ENCODE results near the gene SPATA6L. TPM values are rescaled to one million over a fixed set of nuclear protein-coding genes. Genes with fewer than 3 reads are reported as not detected.
A peak's percentile ranks its signal among the peaks of the same experiment; 100 is the strongest.

SPATA6L gene
- polyA plus RNA-seq, 1 of the 3 experiments (the other 2 are of a cell fraction) = 0.44 TPM

DNA sequence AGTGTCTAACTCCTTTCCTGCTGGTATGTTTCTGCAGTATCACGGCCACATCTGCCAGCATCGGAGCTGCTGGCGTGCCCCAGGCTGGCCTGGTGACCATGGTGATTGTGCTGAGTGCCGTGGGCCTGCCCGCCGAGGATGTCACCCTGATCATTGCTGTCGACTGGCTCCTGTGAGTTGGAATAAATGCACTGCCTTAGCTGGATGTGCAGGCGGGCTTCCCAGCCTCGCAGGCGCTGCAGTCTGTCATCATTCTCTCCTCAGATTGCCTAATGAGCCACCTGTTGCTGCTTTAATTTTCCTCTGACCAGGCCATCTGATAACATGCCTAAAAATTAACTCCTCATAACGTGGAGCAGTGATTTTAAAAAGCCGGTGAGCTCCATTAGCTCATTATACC, 83.3 kb downstream of the SPATA6L start:
- 39% methylated on average over 10 of the region's 12 CpGs for WGBS (ENCODE audit: low lambda C conversion rate)
- Histone ChIP-seq H3K27ac (ENCODE audit: low read depth in 2 of 2, low read length in 1 of 2) (no peak overlapping the region), H2AFZ (ENCODE audit: low read depth) (no peak overlapping the region), H4K20me1 (ENCODE audit: insufficient read depth) (no peaks in the 10 kb centered on the region), H3K79me2 (ENCODE audit: insufficient read depth) (no peaks in the 10 kb centered on the region), H3K4me2 (no peak overlapping the region), H3K27me3 (ENCODE audit: insufficient read depth) (no peaks in the 10 kb centered on the region), H3K36me3 (replicated peaks in 1 of 2; ENCODE audit: control insufficient read depth in 1 of 2, insufficient read depth in 2 of 2, low read length in 1 of 2) (no peaks in the 10 kb centered on the region), H3K9ac (no peak overlapping the region), H3K4me3 (ENCODE audit: low read depth in 2 of 2, low read length in 1 of 2) (no peak overlapping the region), H3F3A (replicated peaks; ENCODE audit: insufficient read depth) (no peaks in the 10 kb centered on the region), H3K4me1 (ENCODE audit: control insufficient read depth in 1 of 2, insufficient read depth in 2 of 2, low read depth in 1 of 2, low read length in 1 of 2) (peaks cover 5 to 7% of the 10 kb centered on the region in 2 experiments; a peak in 2 of 4 replicates), H3K9me3 (no peaks in the 10 kb centered on the region), H3K9me2 (no peaks in the 10 kb centered on the region)
- ChIA-PET POLR2A (no interaction called here), CTCF (interaction anchor here (3.0 kb wide), 1 partner anchor 22 kb away, joined by 15 read pairs; no protein-coding TSS in a partner anchor)
- peak; percentile 12 for DNase-seq
- TF ChIP-seq, protein P1, sequence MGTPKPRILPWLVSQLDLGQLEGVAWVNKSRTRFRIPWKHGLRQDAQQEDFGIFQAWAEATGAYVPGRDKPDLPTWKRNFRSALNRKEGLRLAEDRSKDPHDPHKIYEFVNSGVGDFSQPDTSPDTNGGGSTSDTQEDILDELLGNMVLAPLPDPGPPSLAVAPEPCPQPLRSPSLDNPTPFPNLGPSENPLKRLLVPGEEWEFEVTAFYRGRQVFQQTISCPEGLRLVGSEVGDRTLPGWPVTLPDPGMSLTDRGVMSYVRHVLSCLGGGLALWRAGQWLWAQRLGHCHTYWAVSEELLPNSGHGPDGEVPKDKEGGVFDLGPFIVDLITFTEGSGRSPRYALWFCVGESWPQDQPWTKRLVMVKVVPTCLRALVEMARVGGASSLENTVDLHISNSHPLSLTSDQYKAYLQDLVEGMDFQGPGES (IDR thresholded peaks at IDR 0.05; ENCODE audit: low read depth, low read length) = no peak
- TF ChIP-seq NFIC (IDR thresholded peaks at IDR 0.05; ENCODE audit: borderline replicate concordance) (no peak), RFX5 (IDR thresholded peaks at IDR 0.05; ENCODE audit: low read length) (no peak), MXI1 (IDR thresholded peaks at IDR 0.05; ENCODE audit: low read depth, low read length) (no peak), TEAD4 (IDR thresholded peaks at IDR 0.05; ENCODE audit: borderline replicate concordance, insufficient read depth) (no peak), YY1 (IDR thresholded peaks at IDR 0.05; ENCODE audit: low read depth) (no peak), RAD21 (IDR thresholded peaks at IDR 0.05; ENCODE audit: low read length) (no peak)
- TF ChIP-seq, protein P2, sequence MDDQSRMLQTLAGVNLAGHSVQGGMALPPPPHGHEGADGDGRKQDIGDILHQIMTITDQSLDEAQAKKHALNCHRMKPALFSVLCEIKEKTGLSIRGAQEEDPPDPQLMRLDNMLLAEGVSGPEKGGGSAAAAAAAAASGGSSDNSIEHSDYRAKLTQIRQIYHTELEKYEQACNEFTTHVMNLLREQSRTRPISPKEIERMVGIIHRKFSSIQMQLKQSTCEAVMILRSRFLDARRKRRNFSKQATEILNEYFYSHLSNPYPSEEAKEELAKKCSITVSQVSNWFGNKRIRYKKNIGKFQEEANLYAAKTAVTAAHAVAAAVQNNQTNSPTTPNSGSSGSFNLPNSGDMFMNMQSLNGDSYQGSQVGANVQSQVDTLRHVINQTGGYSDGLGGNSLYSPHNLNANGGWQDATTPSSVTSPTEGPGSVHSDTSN (IDR thresholded peaks at IDR 0.05) = no peak
- TF ChIP-seq, protein P3, sequence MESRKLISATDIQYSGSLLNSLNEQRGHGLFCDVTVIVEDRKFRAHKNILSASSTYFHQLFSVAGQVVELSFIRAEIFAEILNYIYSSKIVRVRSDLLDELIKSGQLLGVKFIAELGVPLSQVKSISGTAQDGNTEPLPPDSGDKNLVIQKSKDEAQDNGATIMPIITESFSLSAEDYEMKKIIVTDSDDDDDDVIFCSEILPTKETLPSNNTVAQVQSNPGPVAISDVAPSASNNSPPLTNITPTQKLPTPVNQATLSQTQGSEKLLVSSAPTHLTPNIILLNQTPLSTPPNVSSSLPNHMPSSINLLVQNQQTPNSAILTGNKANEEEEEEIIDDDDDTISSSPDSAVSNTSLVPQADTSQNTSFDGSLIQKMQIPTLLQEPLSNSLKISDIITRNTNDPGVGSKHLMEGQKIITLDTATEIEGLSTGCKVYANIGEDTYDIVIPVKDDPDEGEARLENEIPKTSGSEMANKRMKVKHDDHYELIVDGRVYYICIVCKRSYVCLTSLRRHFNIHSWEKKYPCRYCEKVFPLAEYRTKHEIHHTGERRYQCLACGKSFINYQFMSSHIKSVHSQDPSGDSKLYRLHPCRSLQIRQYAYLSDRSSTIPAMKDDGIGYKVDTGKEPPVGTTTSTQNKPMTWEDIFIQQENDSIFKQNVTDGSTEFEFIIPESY (IDR thresholded peaks at IDR 0.05; ENCODE audit: borderline replicate concordance, low read depth) = no peak
- TF ChIP-seq, protein P4, sequence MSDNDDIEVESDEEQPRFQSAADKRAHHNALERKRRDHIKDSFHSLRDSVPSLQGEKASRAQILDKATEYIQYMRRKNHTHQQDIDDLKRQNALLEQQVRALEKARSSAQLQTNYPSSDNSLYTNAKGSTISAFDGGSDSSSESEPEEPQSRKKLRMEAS (IDR thresholded peaks at IDR 0.05; ENCODE audit: low read depth) = no peak

DNA sequence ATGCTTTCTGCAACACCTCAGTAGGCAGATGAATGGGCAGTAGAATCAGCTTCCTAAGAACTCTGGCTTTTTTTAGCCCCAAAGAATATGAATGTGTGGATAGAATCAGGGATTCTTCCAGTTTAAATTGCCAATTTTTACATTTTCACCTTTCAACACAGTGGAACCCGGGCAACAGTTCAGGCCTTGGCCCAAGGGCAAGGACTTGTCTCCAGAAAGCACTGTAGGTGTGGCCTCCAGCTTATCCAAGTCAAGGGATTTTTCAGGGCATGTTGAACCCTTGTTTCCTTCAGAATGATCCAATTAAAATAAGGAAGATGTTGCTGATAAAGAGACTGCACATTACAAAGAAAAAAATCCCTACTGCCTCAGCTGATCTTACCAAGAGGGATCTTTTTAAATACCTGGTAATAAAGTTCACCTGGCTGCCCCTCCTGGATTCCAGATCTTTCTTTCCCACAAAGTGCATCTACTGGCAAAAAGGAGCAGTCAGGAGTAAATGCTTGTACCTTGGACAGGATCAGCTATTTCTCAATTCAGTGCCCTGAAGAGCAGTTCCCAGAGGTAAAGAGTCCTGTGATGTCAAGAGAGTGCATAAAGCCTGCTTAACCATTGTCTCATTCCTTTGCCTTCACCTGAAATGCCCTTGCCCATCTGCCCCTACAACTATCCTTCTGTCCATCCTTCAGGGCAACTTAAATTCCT, 84.3 kb downstream of the SPATA6L start:
- ChIA-PET CTCF (interaction anchor here (1.6 to 3.0 kb wide), 2 partner anchors 23 to 33 kb away, joined by 4 to 15 read pairs; no protein-coding TSS in a partner anchor), POLR2A (no interaction called here)
- H3K4me1 ChIP-seq (ENCODE audit: control insufficient read depth in 1 of 2, insufficient read depth in 2 of 2, low read depth in 1 of 2, low read length in 1 of 2) = peaks cover 5 to 7% of the 10 kb centered on the region in 2 experiments; a peak in 2 of 4 replicates
- H3K36me3 ChIP-seq (replicated peaks in 1 of 2; ENCODE audit: control insufficient read depth in 1 of 2, insufficient read depth in 2 of 2, low read length in 1 of 2) = no peaks in the 10 kb centered on the region
- H3K4me2 ChIP-seq = no peak overlapping the region
- no peak overlapping the region for H3K27ac ChIP-seq (ENCODE audit: low read depth in 2 of 2, low read length in 1 of 2)
- TF ChIP-seq, protein P5, sequence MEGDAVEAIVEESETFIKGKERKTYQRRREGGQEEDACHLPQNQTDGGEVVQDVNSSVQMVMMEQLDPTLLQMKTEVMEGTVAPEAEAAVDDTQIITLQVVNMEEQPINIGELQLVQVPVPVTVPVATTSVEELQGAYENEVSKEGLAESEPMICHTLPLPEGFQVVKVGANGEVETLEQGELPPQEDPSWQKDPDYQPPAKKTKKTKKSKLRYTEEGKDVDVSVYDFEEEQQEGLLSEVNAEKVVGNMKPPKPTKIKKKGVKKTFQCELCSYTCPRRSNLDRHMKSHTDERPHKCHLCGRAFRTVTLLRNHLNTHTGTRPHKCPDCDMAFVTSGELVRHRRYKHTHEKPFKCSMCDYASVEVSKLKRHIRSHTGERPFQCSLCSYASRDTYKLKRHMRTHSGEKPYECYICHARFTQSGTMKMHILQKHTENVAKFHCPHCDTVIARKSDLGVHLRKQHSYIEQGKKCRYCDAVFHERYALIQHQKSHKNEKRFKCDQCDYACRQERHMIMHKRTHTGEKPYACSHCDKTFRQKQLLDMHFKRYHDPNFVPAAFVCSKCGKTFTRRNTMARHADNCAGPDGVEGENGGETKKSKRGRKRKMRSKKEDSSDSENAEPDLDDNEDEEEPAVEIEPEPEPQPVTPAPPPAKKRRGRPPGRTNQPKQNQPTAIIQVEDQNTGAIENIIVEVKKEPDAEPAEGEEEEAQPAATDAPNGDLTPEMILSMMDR (IDR thresholded peaks at IDR 0.05) = no peak
- TF ChIP-seq MXI1 (IDR thresholded peaks at IDR 0.05; ENCODE audit: low read depth, low read length) (no peak), GATA2 (CRISPR knock-in tag; IDR thresholded peaks at IDR 0.05) (no peak), RCOR1 (IDR thresholded peaks at IDR 0.05; ENCODE audit: low read length) (no peak), NRF1 (IDR thresholded peaks at IDR 0.05; ENCODE audit: low read depth, low read length) (no peak)
- TF ChIP-seq, protein P4 (IDR thresholded peaks at IDR 0.05; ENCODE audit: low read depth) = no peak
- H4K20me1 ChIP-seq (ENCODE audit: insufficient read depth) = no peaks in the 10 kb centered on the region
- no peak overlapping the region for H3K9ac ChIP-seq
- no peaks in the 10 kb centered on the region for H3K27me3 ChIP-seq (ENCODE audit: insufficient read depth)
- no peaks in the 10 kb centered on the region for H3F3A ChIP-seq (replicated peaks; ENCODE audit: insufficient read depth)
- no peak overlapping the region for H3K4me3 ChIP-seq (ENCODE audit: low read depth in 2 of 2, low read length in 1 of 2)
- WGBS (ENCODE audit: low lambda C conversion rate) = 35% methylated on average over 1 of the region's 1 CpG
- H2AFZ ChIP-seq (ENCODE audit: low read depth) = no peak overlapping the region
- H3K9me3 ChIP-seq = no peaks in the 10 kb centered on the region
- H3K79me2 ChIP-seq (ENCODE audit: insufficient read depth) = no peaks in the 10 kb centered on the region
- H3K9me2 ChIP-seq = no peaks in the 10 kb centered on the region
- no peak for DNase-seq

All from SK-N-SH (cell line).